Astrocyte (in vitro differentiated cells and primary cell): Measurements from ENCODE around the gene CRAT. TPM values are rescaled to one million over a fixed set of nuclear protein-coding genes. Genes with fewer than 3 reads are reported as not detected.

ENCODE experiments used
- DNase-seq: peaks from one replicate; pipeline ENCODE4 v3.0.0-alpha.2; 2010; ENCODE audit warnings: low read depth
- FAIRE-seq: peaks from 2 replicates; lab custom pipeline; 2011; peaks lifted over from hg19 to GRCh38; lab: Jason Lieb, UNC
- H2AFZ ChIP-seq: 2 replicates; pipeline ENCODE4 v1.6.0; 2012; ENCODE audit warnings: low read depth, low read length, inconsistent platforms
- H3K27ac ChIP-seq: 2 replicates; pipeline ENCODE4 v1.5.1; 2011; ENCODE audit warnings: low read depth, low read length, inconsistent platforms
- H3K27me3 ChIP-seq: 2 replicates; pipeline ENCODE4 v1.6.0; 2011; ENCODE audit warnings: low read length, inconsistent platforms; ENCODE audit not compliant: insufficient read depth
- H3K36me3 ChIP-seq: 2 replicates; pipeline ENCODE4 v1.5.1; 2011; ENCODE audit warnings: low read length, inconsistent platforms; ENCODE audit not compliant: insufficient read depth
- H3K4me1 ChIP-seq: 2 replicates; pipeline ENCODE4 v1.5.1; 2011; ENCODE audit warnings: low read length, inconsistent platforms; ENCODE audit not compliant: insufficient read depth
- H3K4me2 ChIP-seq: 2 replicates; pipeline ENCODE4 v1.6.0; 2012; ENCODE audit warnings: low read length, inconsistent platforms
- H3K4me3 ChIP-seq: 2 replicates; pipeline ENCODE4 v1.5.1; 2011; ENCODE audit warnings: low read depth, mild to moderate bottlenecking, low read length, inconsistent platforms; ENCODE audit not compliant: insufficient read depth
- H3K79me2 ChIP-seq: 2 replicates; pipeline ENCODE4 v1.6.0; 2012; ENCODE audit warnings: mild to moderate bottlenecking, low read length, inconsistent platforms; ENCODE audit not compliant: insufficient read depth
- H3K9ac ChIP-seq: 2 replicates; pipeline ENCODE4 v1.6.0; 2012; ENCODE audit warnings: mild to moderate bottlenecking, low read length, inconsistent platforms
- H3K9me3 ChIP-seq: 2 replicates; pipeline ENCODE4 v1.5.1; 2012; ENCODE audit warnings: low read depth, mild to moderate bottlenecking, low read length, inconsistent platforms; ENCODE audit not compliant: insufficient read depth
- H4K20me1 ChIP-seq: 2 replicates; pipeline ENCODE4 v1.6.0; 2012; ENCODE audit warnings: low read length, inconsistent platforms; ENCODE audit not compliant: insufficient read depth
- H3K27ac Mint-ChIP-seq: one replicate; pipeline ENCODE4 v1.8.0; 2021; ENCODE audit warnings: mild to moderate bottlenecking, mixed read lengths; ENCODE audit not compliant: unreplicated experiment
- H3K27me3 Mint-ChIP-seq: one replicate; pipeline ENCODE4 v1.8.0; 2021; ENCODE audit warnings: low read depth, mixed read lengths; ENCODE audit not compliant: unreplicated experiment
- H3K36me3 Mint-ChIP-seq: one replicate; pipeline ENCODE4 v1.8.0; 2021; ENCODE audit warnings: low read depth, mixed read lengths; ENCODE audit not compliant: unreplicated experiment
- H3K4me1 Mint-ChIP-seq: one replicate; pipeline ENCODE4 v1.8.0; 2021; ENCODE audit warnings: low read depth, mixed read lengths; ENCODE audit not compliant: unreplicated experiment
- H3K4me3 Mint-ChIP-seq: one replicate; pipeline ENCODE4 v1.8.0; 2021; ENCODE audit warnings: mild to moderate bottlenecking, moderate library complexity, mixed read lengths; ENCODE audit not compliant: unreplicated experiment
- H3K9me3 Mint-ChIP-seq: one replicate; pipeline ENCODE4 v1.8.0; 2021; ENCODE audit warnings: mild to moderate bottlenecking, mixed read lengths; ENCODE audit not compliant: unreplicated experiment
- CTCF ChIP-seq: IDR thresholded peaks from 2 replicates; pipeline ENCODE4 v1.5.1; 2011; ENCODE audit warnings: low read depth, mild to moderate bottlenecking, inconsistent platforms, low read length, moderate library complexity; ENCODE audit not compliant: insufficient read depth
- EZH2 ChIP-seq: IDR thresholded peaks from 2 replicates; pipeline ENCODE4 v1.6.1; 2012; ENCODE audit warnings: mild to moderate bottlenecking, low read length, inconsistent platforms; ENCODE audit not compliant: insufficient read depth
- total RNA-seq: library from RNA; stranded (reverse); gene quantifications from 2 replicates; pipeline ENCODE4 v1.2.1, GENCODE V29; 2021

Gene CRAT
- total RNA-seq, 1 donor from 2014 or later: 21.2 TPM

- Histone ChIP-seq H3K4me3 (no peak overlapping the region), H4K20me1 (no peaks in the 10 kb centered on the region), H3K27me3 (no peaks in the 10 kb centered on the region), H3K4me2 (no peak overlapping the region), H3K9me3 (no peaks in the 10 kb centered on the region), H3K27ac (no peak overlapping the region), H3K9ac (no peak overlapping the region), H3K36me3 (no peaks in the 10 kb centered on the region), H3K4me1 (no peaks in the 10 kb centered on the region), H3K79me2 (no peaks in the 10 kb centered on the region), H2AFZ (no peak overlapping the region)
- TF ChIP-seq CTCF: no peak
- TF ChIP-seq EZH2: no peak
- Mint-ChIP-seq H3K36me3 (peaks cover 18% of the 10 kb centered on the region), H3K4me1 (no peaks in the 10 kb centered on the region), H3K4me3 (no peak overlapping the region), H3K27ac (peak overlapping the region; percentile 26), H3K27me3 (no peaks in the 10 kb centered on the region), H3K9me3 (no peaks in the 10 kb centered on the region)
- FAIRE-seq (no peak), DNase-seq (no peak)
Observed at GRCh38 chr9:129094387-129095169, 16.0 kb downstream of the CRAT start.

- Mint-ChIP-seq H3K9me3 (no peaks in the 10 kb centered on the region), H3K36me3 (peaks cover 18% of the 10 kb centered on the region), H3K4me3 (no peak overlapping the region), H3K4me1 (no peaks in the 10 kb centered on the region), H3K27me3 (no peaks in the 10 kb centered on the region), H3K27ac (peak overlapping the region; percentile 12)
- Histone ChIP-seq H3K4me1 (no peaks in the 10 kb centered on the region), H3K27me3 (no peaks in the 10 kb centered on the region), H2AFZ (no peak overlapping the region), H3K4me3 (no peak overlapping the region), H3K9ac (no peak overlapping the region), H3K79me2 (no peaks in the 10 kb centered on the region), H3K4me2 (no peak overlapping the region), H3K27ac (no peak overlapping the region), H3K36me3 (no peaks in the 10 kb centered on the region), H4K20me1 (no peaks in the 10 kb centered on the region), H3K9me3 (no peaks in the 10 kb centered on the region)
- DNase-seq: no peak
- TF ChIP-seq CTCF (no peak), EZH2 (no peak)
- FAIRE-seq: no peak
Observed at GRCh38 chr9:129093602-129094386, 16.8 kb downstream of the CRAT start.
